Activated CD4-positive, CD25-positive, alpha-beta regulatory T cell (primary cell): Measurements from ENCODE around the gene QRICH1.

Source experiments
- DNase-seq, 4 experiments: peaks; one replicate each; lab custom pipeline; 2025; lab: John Stamatoyannopoulos, UW

Gene QRICH1

GRCh38 chr3:49119036-49119435, 25.2 kb upstream of the QRICH1 start:
- DNase-seq, result no peak

DNA sequence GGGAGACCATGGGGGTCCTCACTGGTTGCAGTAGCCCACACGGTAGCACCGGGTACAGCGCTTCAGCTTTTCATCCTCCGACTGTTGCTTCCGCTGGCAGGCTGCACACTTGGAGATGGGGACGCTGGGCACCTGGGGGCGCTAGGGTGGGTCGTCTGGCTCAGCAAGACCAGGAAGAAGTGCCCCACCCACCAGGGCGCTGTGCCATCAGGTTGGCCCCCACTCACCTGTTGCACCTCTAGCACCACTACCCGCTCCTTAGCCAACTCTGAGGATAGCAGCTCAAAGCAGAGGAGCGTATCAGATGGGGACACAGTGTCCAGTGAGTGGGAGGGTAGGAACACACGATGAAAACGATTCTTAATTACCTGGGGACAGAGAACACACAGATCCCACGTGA, 18.4 kb upstream of the QRICH1 start:
- no peak for DNase-seq

DNA sequence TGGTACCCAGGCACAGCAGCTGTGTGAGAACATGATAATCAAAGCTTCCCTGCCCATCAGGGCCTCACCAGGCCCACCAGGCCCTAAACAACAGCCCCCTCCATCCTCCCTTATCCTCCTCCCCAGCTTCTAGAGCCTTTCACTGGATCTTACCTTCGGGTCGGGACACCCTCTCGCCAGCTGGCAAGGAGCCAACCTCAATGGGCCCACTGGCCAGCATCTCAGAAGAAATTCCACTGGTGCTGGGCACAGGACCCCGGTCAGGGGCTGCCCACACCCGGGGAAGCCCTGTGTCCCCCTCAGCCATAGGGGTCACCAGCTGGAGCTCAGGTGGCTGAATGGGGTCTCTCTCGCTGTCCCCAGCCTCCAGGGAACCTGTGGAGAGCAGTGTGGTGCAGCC, 17.5 kb upstream of the QRICH1 start:
- no peak for DNase-seq

DNA sequence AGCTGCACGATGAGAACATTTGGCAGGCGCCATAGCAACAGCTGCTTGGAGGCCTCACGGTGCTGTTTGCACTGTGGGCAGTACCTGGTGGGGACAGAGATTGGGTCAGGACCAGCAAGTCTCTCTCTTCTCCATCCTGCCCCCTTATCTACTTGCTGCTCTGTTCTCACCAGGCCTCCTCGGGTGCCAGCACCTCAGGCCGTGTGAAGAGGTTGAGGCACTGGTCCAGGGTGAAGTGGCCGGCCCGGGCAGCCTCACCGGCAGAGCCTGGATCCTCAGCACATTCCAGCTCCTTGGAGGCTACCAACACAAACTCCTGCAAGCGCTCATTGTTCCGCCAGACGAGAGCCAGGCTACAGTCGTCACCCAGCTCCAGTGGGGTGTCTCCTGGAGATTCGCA, 16.9 kb upstream of the QRICH1 start:
- no peak for DNase-seq

GRCh38 chr3:49108346-49108745, 14.5 kb upstream of the QRICH1 start:
- no peak for DNase-seq

DNA sequence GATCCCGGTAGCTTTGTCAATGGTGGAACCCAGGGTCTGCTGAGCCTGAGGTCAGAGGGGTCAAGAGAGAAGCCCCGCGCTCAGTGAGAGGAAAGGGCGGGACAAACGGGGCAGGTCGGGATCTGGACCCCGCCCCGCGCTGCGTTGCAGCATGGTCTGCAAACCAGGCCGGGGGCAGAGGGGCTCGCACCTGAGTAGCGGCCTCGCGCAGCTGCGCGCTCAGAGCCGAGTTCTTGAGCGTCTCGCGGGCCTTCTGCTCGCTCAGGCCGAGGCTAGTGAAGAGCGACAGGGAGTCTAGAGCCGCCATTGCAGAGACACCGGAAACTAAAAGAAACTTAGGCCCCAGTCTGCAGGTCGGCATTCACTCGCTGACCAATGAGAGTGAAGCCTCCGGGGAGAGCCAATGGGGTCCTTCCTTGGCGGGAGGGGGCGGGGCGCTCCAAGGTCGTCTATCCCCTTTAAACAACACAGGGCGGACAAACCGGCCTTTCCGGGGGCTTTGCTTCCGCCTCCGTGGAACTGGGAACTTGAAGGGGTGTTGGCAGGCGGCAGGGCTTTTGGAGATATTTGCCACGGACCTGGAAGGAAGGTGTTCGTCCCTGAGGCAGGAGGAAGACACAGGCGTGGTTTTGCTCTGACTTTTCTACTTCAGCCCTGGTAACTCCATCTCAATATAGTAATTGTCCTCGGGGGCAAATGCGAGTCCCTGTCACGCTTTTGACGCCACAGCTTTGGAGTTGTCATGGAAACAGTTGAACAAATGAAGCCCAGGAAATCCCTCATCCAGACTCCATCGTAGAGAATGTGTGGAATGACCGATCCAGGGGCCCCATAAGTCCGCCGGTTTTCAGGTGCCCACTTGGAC, 10.8 kb upstream of the QRICH1 start, which contains the start of gene QARS1:
TSS of gene QARS1 (minus strand) at position 331 of the 865 bp plus-strand sequence. CDS start at position 307, 24 bp downstream.
- peak; percentile 71 to 81 (median 74) for DNase-seq

- no peak for DNase-seq
These were observed 10.2 kb upstream of the QRICH1 start for GRCh38 chr3:49104052-49104426.

DNA sequence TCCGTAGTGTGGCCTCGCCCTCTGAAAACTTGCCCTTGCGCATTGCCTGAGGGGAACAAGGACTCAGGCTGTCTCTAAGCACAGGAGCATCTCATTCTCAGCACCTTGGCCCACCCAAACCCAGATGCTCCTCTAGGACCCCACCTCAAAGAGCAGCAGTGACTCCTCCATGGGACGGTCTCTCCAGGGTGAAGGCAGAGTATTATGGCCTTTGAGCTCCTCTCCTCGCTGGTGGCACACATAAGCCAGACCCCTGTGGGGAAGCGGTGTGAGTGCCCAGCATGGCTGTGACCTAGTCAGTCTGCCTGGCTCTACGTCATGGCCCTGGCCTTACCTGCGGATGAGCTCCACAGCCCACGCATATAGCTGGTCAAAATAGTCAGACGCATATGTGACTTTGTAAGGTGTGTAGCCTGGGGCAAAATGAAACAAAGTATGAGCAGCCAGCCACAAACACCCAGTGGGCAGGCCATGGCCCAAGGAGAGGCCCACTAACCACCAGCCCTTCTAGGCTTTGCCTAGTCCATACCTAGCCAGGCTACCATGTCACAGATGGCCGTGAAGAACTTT, 6.3 kb upstream of the QRICH1 start:
- no peak for DNase-seq

GRCh38 chr3:49098910-49099630, 5.2 kb upstream of the QRICH1 start:
- no peak for DNase-seq

DNA sequence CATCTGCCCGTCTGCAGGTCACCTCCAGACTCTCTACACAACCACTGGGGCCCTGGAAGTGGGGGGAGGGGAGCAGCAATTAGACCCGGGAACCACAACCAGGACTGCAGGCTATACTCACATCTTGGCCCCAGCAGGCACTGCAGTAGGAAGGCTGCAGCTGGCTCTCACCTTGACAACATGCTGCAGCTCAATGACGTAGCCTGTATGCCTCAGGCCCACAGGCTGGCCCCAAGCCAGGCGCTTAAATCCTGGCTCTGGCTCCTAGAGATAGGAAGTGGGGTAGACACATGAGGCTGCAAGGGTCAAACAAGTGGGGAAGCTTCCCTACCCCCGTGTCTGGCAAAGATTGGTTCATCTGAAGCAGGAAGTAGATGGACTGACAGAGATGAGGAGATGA, 4.6 kb upstream of the QRICH1 start:
- DNase-seq, result no peak

DNA sequence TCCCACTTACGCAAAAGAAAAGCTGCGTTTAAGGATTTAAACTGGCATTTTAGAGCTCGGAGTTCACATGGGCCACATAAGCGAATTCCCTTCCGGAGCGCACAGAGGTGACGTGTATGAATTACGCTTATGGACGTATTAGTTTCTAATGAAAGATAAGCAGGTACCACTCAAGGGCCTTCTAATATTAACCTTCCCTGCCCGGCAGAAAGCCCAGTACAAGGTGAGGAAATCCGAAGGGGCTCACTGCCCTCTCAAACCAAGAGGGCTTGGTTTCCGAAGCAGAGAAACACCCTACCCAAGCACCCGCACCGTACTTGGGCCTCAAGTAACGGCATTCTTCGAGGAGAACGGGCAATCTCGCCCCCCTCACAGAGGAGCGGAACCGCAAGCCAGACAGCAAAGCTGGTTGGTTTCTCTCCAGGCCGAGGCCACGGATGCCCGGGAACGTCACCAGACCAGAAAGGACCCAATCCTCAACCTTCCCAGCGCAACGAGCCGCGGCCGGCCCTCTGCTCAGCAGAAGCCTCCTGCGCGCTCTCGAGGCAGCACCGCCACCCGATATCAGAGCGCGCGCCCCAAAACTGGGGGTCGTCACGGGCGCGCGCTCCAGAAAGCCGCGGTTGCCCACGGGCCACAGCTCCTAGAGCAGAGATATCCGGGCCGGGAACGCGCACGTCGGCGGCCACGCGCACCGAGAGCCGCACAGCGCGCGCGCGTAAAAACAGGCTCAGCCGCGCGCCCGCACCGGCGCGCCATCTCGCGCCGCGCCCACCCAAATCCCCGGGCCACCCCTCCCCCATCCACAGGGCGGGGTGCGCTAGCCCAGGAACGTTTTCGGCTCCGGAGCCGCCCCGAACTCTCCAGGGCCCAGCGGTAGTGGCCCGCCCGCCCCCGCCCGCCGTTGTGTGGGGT, 676 bp downstream of the QRICH1 start:
- peak; percentile 68 to 74 (median 72) for DNase-seq

DNA sequence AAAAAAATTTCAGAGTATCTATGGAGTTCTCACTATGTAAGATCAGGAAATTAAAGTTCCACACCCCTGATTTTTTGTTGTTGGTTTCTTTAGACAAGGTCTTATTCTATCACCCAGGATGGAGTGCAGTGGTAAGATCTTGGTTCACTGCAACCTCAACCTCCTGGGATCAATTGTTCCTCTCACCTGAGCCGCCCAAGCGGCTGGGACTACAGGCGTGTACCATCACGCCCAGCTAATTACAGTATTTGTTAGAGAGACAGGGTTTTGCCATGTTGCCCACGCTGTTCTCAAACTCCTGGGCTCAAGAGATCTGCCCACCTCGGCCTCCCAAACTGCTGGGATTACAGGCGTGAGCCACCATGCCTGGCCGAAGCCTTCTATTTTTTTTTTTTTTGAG, 12.4 kb downstream of the QRICH1 start:
- no peak for DNase-seq

GRCh38 chr3:49079270-49079669, 14.6 kb downstream of the QRICH1 start:
- no peak for DNase-seq

- no peak for DNase-seq
These were observed 17.2 kb downstream of the QRICH1 start for GRCh38 chr3:49076646-49077045.

DNA sequence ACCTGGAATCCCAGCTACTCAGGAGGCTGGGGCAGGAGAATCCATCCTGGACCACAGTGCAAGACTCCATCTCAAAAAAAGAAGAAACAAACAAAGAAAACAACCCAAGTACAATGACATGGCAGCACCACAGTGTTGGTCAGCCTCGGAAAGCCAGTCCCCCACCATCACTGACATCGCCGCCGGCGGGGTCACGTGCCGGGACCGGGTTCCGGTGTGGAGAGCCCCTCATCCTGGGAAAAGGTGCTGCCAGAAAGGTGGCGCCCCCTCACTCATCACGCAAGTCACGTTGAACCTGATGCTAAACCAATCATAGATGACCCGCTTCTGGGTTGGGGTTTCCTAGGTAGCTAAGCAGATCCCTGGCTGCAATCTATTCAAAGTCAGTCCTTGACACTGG, 17.8 kb downstream of the QRICH1 start:
- DNase-seq, result no peak

DNA sequence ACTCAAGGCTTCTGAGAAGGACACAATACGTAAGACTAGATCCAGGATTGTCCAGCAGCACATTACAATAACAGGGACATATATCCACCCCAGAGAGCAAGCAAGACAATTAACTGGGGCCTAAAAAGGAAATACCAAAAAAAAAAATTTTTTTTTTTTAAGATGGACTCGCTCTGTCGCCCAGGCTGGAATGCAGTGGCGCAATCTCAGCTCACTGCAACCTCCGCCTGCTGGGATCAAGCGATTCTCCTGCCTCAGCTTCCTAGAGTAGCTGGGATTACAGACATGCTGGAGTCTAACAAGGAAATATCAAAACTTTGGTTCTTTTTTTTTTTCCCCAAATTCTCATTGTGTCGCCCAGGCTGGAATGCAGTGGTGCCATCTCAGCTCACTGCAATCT, 35.9 kb downstream of the QRICH1 start:
- no peak for DNase-seq

- DNase-seq, result no peak
These were observed 36.6 kb downstream of the QRICH1 start for GRCh38 chr3:49057268-49057667.

- DNase-seq, result no peak
These were observed 39.5 kb downstream of the QRICH1 start for GRCh38 chr3:49054344-49054862.

DNA sequence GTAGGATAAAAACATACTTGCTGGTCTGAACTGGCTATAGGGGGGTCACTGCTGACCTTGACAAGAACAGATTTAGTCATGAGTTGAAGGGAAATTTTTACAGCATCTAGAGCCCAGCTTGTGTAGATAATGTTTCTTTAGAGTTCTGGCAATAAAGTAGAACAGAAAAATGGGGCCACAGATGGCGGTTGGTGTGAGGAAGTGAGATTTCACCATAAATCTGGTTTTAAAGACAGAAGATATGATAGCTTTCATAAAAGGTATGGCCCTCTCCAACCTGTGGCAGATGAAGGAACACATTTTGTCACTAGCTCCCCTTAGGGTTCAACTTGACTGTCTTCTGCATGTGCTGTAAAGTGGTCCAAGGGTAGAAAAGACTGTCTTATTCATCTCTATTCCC, 40.3 kb downstream of the QRICH1 start:
- no peak for DNase-seq

DNA sequence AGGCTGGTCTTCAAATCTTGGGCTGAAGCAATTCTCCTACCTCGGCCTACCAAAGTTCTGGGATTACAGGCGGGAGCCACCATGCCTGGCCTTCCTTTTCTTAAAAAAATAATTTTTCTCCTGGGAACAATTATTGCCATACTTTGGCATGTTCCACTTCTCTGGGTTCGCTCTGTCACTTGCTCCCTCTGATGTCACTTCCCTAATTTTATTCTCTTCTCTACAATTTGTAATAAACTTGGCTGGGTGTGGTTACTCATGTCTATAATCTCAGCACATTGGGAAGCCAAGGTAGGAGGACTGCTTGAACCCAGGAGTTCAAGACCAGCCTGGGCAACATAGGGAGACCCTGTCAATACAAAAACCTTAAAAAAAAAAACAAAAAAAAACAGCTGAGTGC, 58.6 kb downstream of the QRICH1 start:
- no peak for DNase-seq

- DNase-seq, result no peak
These were observed 59.2 kb downstream of the QRICH1 start for GRCh38 chr3:49034650-49035049.
